Femur (tissue), 1 donor: Measurements from ENCODE around the gene LAYN.
A peak's percentile ranks its signal among the peaks of the same experiment; 100 is the strongest.

ENCODE experiments used
- DNase-seq: peaks from one replicate; pipeline ENCODE4 v3.0.0-alpha.2; 2017

The LAYN gene

GRCh38 chr11:111540114-111540936 is at the start of gene LAYN:
Gene LAYN (plus strand): TSS chr11:111540720. CDS start chr11:111540844, 124 bp downstream.
- DNase-seq = peak; percentile 68

- DNase-seq = no peak
Measured at GRCh38 chr11:111494040-111494439, 46.5 kb upstream of the LAYN start.

- DNase-seq = no peak
Measured at GRCh38 chr11:111499483-111499882, 41.0 kb upstream of the LAYN start.

GRCh38 chr11:111500481-111500880 is 40.0 kb upstream of the LAYN start:
- DNase-seq = no peak

GRCh38 chr11:111502611-111503010 is 37.9 kb upstream of the LAYN start:
- DNase-seq = no peak

GRCh38 chr11:111510311-111510710 is 30.2 kb upstream of the LAYN start:
- DNase-seq = no peak

GRCh38 chr11:111512296-111513239 is 28.0 kb upstream of the LAYN start, which contains the start of gene BTG4:
Gene BTG4 (minus strand): TSS chr11:111512386. CDS start chr11:111498776, 13,610 bp downstream.
- DNase-seq = peak; percentile 33

GRCh38 chr11:111513240-111513605 is 27.3 kb upstream of the LAYN start:
- no peak for DNase-seq

GRCh38 chr11:111514216-111515031 is 26.1 kb upstream of the LAYN start, which contains the start of gene HOATZ:
Gene HOATZ (plus strand): TSS chr11:111514778. CDS start chr11:111514785, 7 bp downstream.
- peak; percentile 31 for DNase-seq

GRCh38 chr11:111515591-111515990 is 24.9 kb upstream of the LAYN start:
- no peak for DNase-seq

- no peak for DNase-seq
Measured at GRCh38 chr11:111518668-111519067, 21.9 kb upstream of the LAYN start.

GRCh38 chr11:111520560-111520959 is 20.0 kb upstream of the LAYN start:
- DNase-seq = no peak

GRCh38 chr11:111521135-111521534 is 19.4 kb upstream of the LAYN start:
- no peak for DNase-seq

- no peak for DNase-seq
Measured at GRCh38 chr11:111522426-111522825, 18.1 kb upstream of the LAYN start.

- DNase-seq = no peak
Measured at GRCh38 chr11:111523343-111523742, 17.2 kb upstream of the LAYN start.

- no peak for DNase-seq
Measured at GRCh38 chr11:111524056-111524455, 16.5 kb upstream of the LAYN start.

GRCh38 chr11:111525456-111525855 is 15.1 kb upstream of the LAYN start:
- no peak for DNase-seq

GRCh38 chr11:111526501-111526900 is 14.0 kb upstream of the LAYN start:
- DNase-seq = no peak

GRCh38 chr11:111527279-111527678 is 13.2 kb upstream of the LAYN start:
- DNase-seq = no peak

- DNase-seq = no peak
Measured at GRCh38 chr11:111528557-111528956, 12.0 kb upstream of the LAYN start.

GRCh38 chr11:111530091-111530490 is 10.4 kb upstream of the LAYN start:
- no peak for DNase-seq

- no peak for DNase-seq
Measured at GRCh38 chr11:111531136-111531535, 9.4 kb upstream of the LAYN start.
